CD8-positive, alpha-beta memory T cell (primary cell): ENCODE results near the gene MAPK13. TPM values are rescaled to one million over a fixed set of nuclear protein-coding genes. Genes with fewer than 3 reads are reported as not detected.
"Not testable (repeated sequence)": the region's sequence is repeated elsewhere in the genome, so short reads cannot be mapped to it uniquely, and the experiment has no call there.

Experiments used
- CTCF ChIA-PET: fragments of 350-600 bp; sonication (Branson Sonifier 250); formaldehyde crosslinking; loops from one replicate; lab custom pipeline; 2021; ENCODE audit warnings: antibody characterized with exemption; lab: Charles Lee
- POLR2A ChIA-PET: fragments of 350-600 bp; sonication (Branson Sonifier 250); formaldehyde crosslinking; loops from one replicate; lab custom pipeline; 2021; ENCODE audit warnings: antibody characterized with exemption; lab: Charles Lee
- DNase-seq, 5 donors: peaks; one replicate each; pipeline versions ENCODE4 v3.0.0 to v3.0.0-alpha.2; 2020 to 2022; ENCODE audit warnings: mixed read lengths in 1 of 5
- H3K27ac ChIP-seq: one replicate; pipeline ENCODE4 v1.7.0; 2013; ENCODE audit warnings: low read depth, mild to moderate bottlenecking, low read length, moderate library complexity
- H3K27me3 ChIP-seq: 2 replicates; pipeline ENCODE4 v1.7.0; 2013; ENCODE audit warnings: low read length, mild to moderate bottlenecking; ENCODE audit not compliant: insufficient read depth, poor library complexity, severe bottlenecking
- H3K36me3 ChIP-seq: 2 replicates; pipeline ENCODE4 v1.7.0; 2013; ENCODE audit warnings: mild to moderate bottlenecking, low read length, moderate library complexity; ENCODE audit not compliant: insufficient read depth
- H3K4me1 ChIP-seq: 2 replicates; pipeline ENCODE4 v1.7.0; 2013; ENCODE audit warnings: mild to moderate bottlenecking, low read length, moderate library complexity; ENCODE audit not compliant: insufficient read depth
- H3K4me3 ChIP-seq: 2 replicates; pipeline ENCODE4 v1.7.0; 2013; ENCODE audit warnings: mild to moderate bottlenecking, low read length
- H3K9me3 ChIP-seq: 2 replicates; pipeline ENCODE4 v1.7.0; 2013; ENCODE audit warnings: mild to moderate bottlenecking, low read length
- H3K27ac Mint-ChIP-seq, 8 donors: one replicate each; pipeline ENCODE4 v1.8.0; 2020 to 2021; ENCODE audit warnings: mixed read lengths in 8 of 8, mild to moderate bottlenecking in 6 of 8, inconsistent platforms in 3 of 8, moderate library complexity in 3 of 8
- H3K27me3 Mint-ChIP-seq, 2 donors: one replicate each; pipeline ENCODE4 v1.8.0; 2020 to 2021; ENCODE audit warnings: mixed read lengths in 2 of 2, mild to moderate bottlenecking in 1 of 2, moderate library complexity in 1 of 2
- H3K36me3 Mint-ChIP-seq, 3 donors: one replicate each; pipeline ENCODE4 v1.8.0; 2020 to 2021; ENCODE audit warnings: mixed read lengths in 3 of 3, inconsistent platforms in 1 of 3, mild to moderate bottlenecking in 1 of 3
- H3K4me1 Mint-ChIP-seq, 3 donors: one replicate each; pipeline ENCODE4 v1.8.0; 2020 to 2021; ENCODE audit warnings: mixed read lengths in 3 of 3, inconsistent platforms in 1 of 3, mild to moderate bottlenecking in 1 of 3
- H3K4me3 Mint-ChIP-seq, 7 donors: one replicate each; pipeline ENCODE4 v1.8.0; 2020 to 2021; ENCODE audit warnings: mixed read lengths in 7 of 7, mild to moderate bottlenecking in 6 of 7, moderate library complexity in 4 of 7, inconsistent platforms in 2 of 7
- H3K9me3 Mint-ChIP-seq, 5 donors: one replicate each; pipeline ENCODE4 v1.8.0; 2020 to 2022; ENCODE audit warnings: mixed read lengths in 5 of 5, mild to moderate bottlenecking in 3 of 5, moderate library complexity in 2 of 5, inconsistent platforms in 1 of 5
- polyA plus RNA-seq: library from polyadenylated mRNA; unstranded; fragments of 300-500 nt; fragmentation: Illumina TruSeq; gene quantifications from one replicate; pipeline ENCODE4 v1.2.3, GENCODE V29; 2021
- total RNA-seq, 2 experiments: library from RNA; stranded (reverse); gene quantifications; one replicate each; pipeline ENCODE4 v1.2.3, GENCODE V29; 2021

Gene MAPK13
- total and polyA plus RNA-seq, 3 experiments from 2014 or later, result 46.4 to 77.3 (median 75.7) TPM

DNA sequence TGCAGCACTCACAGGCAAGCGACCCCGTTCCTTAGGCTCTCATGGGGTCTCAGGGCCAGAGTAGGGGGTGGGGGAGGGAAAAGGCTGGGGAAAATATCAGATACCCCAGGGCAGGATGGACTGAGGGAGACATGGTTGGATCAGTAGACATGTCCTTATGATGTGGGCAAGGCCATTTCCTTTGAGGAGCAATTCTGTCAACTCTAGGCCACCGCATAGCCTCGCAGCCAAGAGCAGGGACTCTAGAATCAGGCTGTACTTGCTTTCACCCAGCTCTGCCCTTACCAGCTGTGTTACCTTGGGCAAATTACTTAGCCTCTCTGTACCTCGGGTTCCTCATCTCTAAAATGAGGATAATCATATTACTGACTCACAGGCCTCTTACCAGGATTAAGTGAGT, 2.2 kb upstream of the MAPK13 start:
- H3K36me3 ChIP-seq, result peaks cover 3% of the 10 kb centered on the region
- Mint-ChIP-seq H3K36me3 (peaks cover 0 to 10% (median 3%) of the 10 kb centered on the region in 3 donors), H3K4me1 (peaks cover 63 to 83% (median 71%) of the 10 kb centered on the region in 3 donors), H3K27me3 (no peaks in the 10 kb centered on the region), H3K9me3 (no peaks in the 10 kb centered on the region), H3K27ac (peak overlapping the region in 2 of 8 donors; percentile 51 to 84), H3K4me3 (peak overlapping the region in 2 of 7 donors; percentile 50 to 76)
- H3K4me1 ChIP-seq, result peaks cover 59% of the 10 kb centered on the region
- DNase-seq, result no peak
- H3K9me3 ChIP-seq, result no peaks in the 10 kb centered on the region
- no peak overlapping the region for H3K27ac ChIP-seq
- ChIA-PET POLR2A (no interaction called here), CTCF (no interaction called here)
- H3K4me3 ChIP-seq, result no peak overlapping the region
- no peaks in the 10 kb centered on the region for H3K27me3 ChIP-seq

DNA sequence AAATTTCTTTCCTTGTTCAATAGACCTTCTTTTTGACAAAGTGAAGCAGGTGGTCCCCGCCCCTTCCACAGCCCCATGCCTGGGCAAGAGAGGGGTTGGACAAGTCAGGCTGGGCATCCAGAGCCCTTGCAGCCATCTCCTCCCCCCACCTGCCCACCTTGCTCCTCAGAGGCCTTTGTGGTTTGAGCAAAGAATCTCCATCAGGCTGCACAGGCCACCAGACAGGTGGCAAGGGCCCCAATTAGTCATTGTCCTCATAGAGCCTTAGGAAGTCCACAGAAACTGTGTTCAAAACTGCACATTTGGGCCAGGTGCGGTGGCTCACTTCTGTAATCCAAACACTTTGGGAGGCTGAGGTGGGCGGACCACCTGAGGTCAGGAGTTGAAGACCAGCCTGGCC, 1.5 kb upstream of the MAPK13 start:
- H3K4me1 ChIP-seq, result peaks cover 56% of the 10 kb centered on the region
- peak overlapping the region in 5 of 8 donors; percentile 17 to 84 (median 74) for H3K27ac Mint-ChIP-seq

DNA sequence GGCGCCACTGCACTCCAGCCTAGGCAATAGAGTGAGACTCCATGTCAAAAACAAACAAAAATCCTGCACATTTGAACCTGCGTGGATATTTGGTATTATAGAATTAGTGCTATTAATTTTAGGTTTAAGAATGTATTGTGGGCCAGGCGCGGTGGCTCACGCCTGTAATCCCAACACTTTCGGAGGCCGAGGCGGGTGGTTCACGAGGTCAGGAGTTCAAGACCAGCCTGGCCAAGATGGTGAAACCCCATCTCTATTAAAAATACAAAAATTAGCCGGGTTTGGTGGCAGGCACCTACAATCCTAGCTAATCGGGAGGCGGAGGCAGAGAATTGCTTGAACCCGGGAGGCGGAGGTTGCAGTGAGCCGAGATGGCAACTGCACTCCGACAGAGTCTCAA, 979 bp upstream of the MAPK13 start:
- peaks cover 59 to 80% (median 72%) of the 10 kb centered on the region in 3 donors for H3K4me1 Mint-ChIP-seq
- H3K27me3 Mint-ChIP-seq, H3K9me3 Mint-ChIP-seq, H3K27ac ChIP-seq, H3K9me3 ChIP-seq, DNase-seq, H3K27me3 ChIP-seq, H3K4me3 ChIP-seq, H3K36me3 ChIP-seq: not testable (repeated sequence)
- peak overlapping the region; percentile 37 to 88 (median 85) for H3K4me3 Mint-ChIP-seq
- peaks cover 53% of the 10 kb centered on the region for H3K4me1 ChIP-seq
- ChIA-PET CTCF (interaction anchor here (1.7 to 2.7 kb wide), 2 partner anchors 101 to 173 kb away, joined by 5 to 18 read pairs; partner anchors contain the start of gene MAPK14), POLR2A (interaction anchor here (2.3 to 2.6 kb wide), 2 partner anchors 68 to 101 kb away, joined by 11 to 14 read pairs; partner anchors contain the start of genes BRPF3 and MAPK14)
- H3K36me3 Mint-ChIP-seq, result peaks cover 0 to 20% (median 12%) of the 10 kb centered on the region in 3 donors
- peak overlapping the region in 4 of 8 donors; percentile 3 to 96 (median 71) for H3K27ac Mint-ChIP-seq

More for the DNA sequence above, 1.5 kb upstream of the MAPK13 start:
- Mint-ChIP-seq H3K27me3 (no peaks in the 10 kb centered on the region), H3K4me3 (peak overlapping the region in 6 of 7 donors; percentile 38 to 88 (median 84)), H3K4me1 (peaks cover 63 to 83% (median 71%) of the 10 kb centered on the region in 3 donors), H3K9me3 (no peaks in the 10 kb centered on the region), H3K36me3 (peaks cover 0 to 18% (median 10%) of the 10 kb centered on the region in 3 donors)
- DNase-seq, result no peak
- ChIA-PET CTCF (no interaction called here), POLR2A (no interaction called here)
- H3K27ac ChIP-seq, result no peak overlapping the region
- peaks cover 4% of the 10 kb centered on the region for H3K36me3 ChIP-seq
- no peaks in the 10 kb centered on the region for H3K9me3 ChIP-seq
- no peaks in the 10 kb centered on the region for H3K27me3 ChIP-seq
- no peak overlapping the region for H3K4me3 ChIP-seq

DNA sequence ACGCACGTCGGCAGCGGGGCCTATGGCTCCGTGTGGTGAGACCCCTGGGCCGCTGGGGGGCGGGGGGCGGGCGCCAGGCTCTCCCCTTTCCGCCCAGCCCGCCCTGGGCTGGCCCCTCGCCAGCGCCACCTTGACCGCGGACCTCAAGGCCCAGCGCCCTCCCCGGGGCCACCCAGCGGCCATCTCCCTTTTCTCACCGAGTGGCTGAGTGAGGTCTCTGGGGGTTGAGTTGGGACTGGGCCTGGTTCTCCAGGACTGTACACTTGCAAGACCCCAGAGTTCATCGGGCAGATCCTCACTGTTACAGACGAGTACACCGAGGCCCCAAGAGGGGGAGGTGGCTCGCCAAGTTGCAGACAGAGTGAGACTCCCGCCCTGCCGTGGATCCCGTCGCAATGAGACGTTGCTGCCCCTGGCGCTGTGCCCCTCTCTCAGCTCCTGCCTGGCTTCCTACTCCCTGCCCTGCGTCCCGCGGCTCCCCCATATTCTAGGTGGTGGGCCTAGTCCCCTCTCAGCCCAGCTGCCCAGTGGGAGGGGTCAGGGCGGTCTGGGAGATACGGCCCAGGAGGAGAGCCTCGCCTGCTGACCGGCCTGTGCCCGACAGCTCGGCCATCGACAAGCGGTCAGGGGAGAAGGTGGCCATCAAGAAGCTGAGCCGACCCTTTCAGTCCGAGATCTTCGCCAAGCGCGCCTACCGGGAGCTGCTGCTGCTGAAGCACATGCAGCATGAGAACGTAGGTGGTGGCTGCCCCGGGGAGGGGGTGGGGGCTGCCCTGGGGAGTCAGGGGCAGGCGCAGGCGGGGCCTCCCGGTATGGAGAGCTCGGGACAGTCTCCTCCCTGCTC, 576 bp downstream of the MAPK13 start:
- Mint-ChIP-seq H3K4me1 (peaks cover 52 to 67% (median 65%) of the 10 kb centered on the region in 3 donors), H3K36me3 (peaks cover 0 to 32% (median 14%) of the 10 kb centered on the region in 3 donors), H3K27ac (peak overlapping the region; percentile 90 to 96 (median 93)), H3K27me3 (no peaks in the 10 kb centered on the region), H3K9me3 (no peaks in the 10 kb centered on the region), H3K4me3 (peak overlapping the region; percentile 88 to 96 (median 89))
- H3K36me3 ChIP-seq, result peaks cover 9% of the 10 kb centered on the region
- DNase-seq, result peak; percentile 44 to 79 (median 58)
- no peaks in the 10 kb centered on the region for H3K9me3 ChIP-seq
- H3K4me3 ChIP-seq, result peak overlapping the region; percentile 86
- peak overlapping the region; percentile 49 for H3K27ac ChIP-seq
- H3K27me3 ChIP-seq, result no peaks in the 10 kb centered on the region
- H3K4me1 ChIP-seq, result peaks cover 48% of the 10 kb centered on the region
- ChIA-PET CTCF (interaction anchor here (0.8 to 2.7 kb wide), 15 partner anchors 9 to 227 kb away, joined by 3 to 18 read pairs (median 4); partner anchors contain the start of gene MAPK14), POLR2A (interaction anchor here (0.8 to 2.6 kb wide), 10 partner anchors 10 to 238 kb away, joined by 3 to 16 read pairs (median 4); partner anchors contain the start of genes BRPF3 and MAPK14)

DNA sequence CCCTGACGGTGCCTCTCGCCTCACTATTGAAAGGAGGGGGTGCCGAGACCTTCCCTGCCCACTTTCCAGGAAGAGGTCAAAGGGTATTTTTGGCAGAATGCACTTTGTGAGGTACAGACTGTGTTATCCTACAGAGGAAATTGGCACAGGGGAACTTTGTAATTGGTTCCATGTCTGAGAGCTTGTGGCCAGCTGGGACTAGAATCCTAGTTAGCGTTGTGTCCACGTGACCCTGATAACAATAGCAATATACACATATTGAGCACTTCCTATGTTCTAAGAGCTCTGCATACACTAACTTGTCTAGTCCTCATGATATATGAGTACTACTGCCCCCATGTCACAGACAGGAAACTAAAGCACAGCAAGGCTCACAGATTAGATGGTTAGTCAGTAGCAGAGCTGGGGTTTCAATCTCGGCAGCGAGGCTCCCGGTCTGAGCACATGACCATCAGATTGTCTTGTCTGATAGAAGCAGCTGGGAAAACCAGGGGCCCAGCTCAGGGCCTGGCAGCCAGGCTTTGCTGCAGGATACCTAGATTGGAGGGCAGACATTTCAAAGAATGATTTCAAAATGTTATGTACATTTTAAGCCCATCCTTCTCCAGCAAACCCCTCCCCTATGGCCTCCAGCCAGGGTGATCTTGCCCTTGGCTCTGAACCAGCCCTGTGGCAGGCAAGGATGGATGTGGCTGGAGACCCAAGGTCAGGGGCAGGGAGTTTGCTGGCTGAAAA, 1.4 kb downstream of the MAPK13 start:
- peaks cover 16% of the 10 kb centered on the region for H3K36me3 ChIP-seq
- Mint-ChIP-seq H3K4me1 (peaks cover 44 to 59% (median 57%) of the 10 kb centered on the region in 3 donors), H3K27ac (peak overlapping the region; percentile 90 to 96 (median 93)), H3K36me3 (peaks cover 0 to 39% (median 15%) of the 10 kb centered on the region in 3 donors), H3K4me3 (peak overlapping the region; percentile 88 to 96 (median 89)), H3K27me3 (no peaks in the 10 kb centered on the region), H3K9me3 (no peaks in the 10 kb centered on the region)
- H3K27ac ChIP-seq, result peak overlapping the region; percentile 49
- POLR2A ChIA-PET, result interaction anchor here (0.8 to 2.6 kb wide), 10 partner anchors 10 to 237 kb away, joined by 3 to 16 read pairs (median 4); partner anchors contain the start of genes BRPF3 and MAPK14
- peak overlapping the region; percentile 86 for H3K4me3 ChIP-seq
- H3K9me3 ChIP-seq, result no peaks in the 10 kb centered on the region
- DNase-seq, result peak; percentile 34 to 63 (median 43)
- H3K4me1 ChIP-seq, result peaks cover 40% of the 10 kb centered on the region
- H3K27me3 ChIP-seq, result no peaks in the 10 kb centered on the region
- CTCF ChIA-PET, result interaction anchor here (0.7 to 2.7 kb wide), 18 partner anchors 8 to 228 kb away, joined by 3 to 18 read pairs (median 4); partner anchors contain the start of gene MAPK14

DNA sequence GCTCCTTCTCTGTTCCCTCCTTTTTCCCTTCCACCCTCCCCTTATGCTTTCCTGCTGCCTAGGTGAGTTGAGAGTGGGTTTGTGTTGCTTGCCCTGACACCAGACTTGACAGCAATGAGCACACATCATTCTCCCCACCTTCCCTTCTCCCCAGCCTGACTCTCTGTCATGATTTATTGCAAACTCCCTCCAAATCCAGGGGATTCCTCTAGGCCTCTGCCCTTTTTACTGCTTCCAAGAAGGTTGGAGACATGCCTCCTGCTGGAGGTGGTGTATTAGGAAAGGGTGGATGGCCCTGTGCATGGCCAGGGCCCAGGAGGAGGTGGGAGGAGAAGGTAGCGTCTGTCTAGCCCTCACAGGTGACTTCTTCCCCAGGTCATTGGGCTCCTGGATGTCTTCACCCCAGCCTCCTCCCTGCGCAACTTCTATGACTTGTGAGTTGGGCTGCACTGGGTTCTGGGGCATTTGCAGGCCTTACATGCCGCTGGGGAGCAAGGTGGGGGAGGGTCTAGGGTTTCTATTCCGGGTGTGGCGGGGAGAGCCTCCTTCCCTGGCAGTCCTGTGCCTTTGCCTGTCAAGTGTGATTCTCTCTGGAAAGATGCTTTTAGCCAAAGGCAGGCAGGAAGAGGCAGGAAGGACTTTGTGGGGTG, 2.1 kb downstream of the MAPK13 start:
- Histone ChIP-seq H3K4me3 (peak overlapping the region; percentile 86), H3K9me3 (no peaks in the 10 kb centered on the region), H3K36me3 (peaks cover 19% of the 10 kb centered on the region), H3K4me1 (peaks cover 33% of the 10 kb centered on the region), H3K27ac (no peak overlapping the region), H3K27me3 (no peaks in the 10 kb centered on the region)
- peaks cover 0 to 44% (median 16%) of the 10 kb centered on the region in 3 donors for H3K36me3 Mint-ChIP-seq
- H3K4me1 Mint-ChIP-seq, result peaks cover 38 to 53% (median 51%) of the 10 kb centered on the region in 3 donors
- ChIA-PET POLR2A (interaction anchor here (0.9 to 2.6 kb wide), 6 partner anchors 11 to 237 kb away, joined by 3 to 16 read pairs (median 4); partner anchors contain the start of gene MAPK14), CTCF (interaction anchor here (0.7 to 4.1 kb wide), 15 partner anchors 8 to 227 kb away, joined by 3 to 18 read pairs (median 4); partner anchors contain the start of gene MAPK14)
- peak overlapping the region; percentile 88 to 96 (median 89) for H3K4me3 Mint-ChIP-seq
- H3K27me3 Mint-ChIP-seq, result no peaks in the 10 kb centered on the region
- peak overlapping the region; percentile 90 to 96 (median 93) for H3K27ac Mint-ChIP-seq
- no peak for DNase-seq
- H3K9me3 Mint-ChIP-seq, result no peaks in the 10 kb centered on the region

DNA sequence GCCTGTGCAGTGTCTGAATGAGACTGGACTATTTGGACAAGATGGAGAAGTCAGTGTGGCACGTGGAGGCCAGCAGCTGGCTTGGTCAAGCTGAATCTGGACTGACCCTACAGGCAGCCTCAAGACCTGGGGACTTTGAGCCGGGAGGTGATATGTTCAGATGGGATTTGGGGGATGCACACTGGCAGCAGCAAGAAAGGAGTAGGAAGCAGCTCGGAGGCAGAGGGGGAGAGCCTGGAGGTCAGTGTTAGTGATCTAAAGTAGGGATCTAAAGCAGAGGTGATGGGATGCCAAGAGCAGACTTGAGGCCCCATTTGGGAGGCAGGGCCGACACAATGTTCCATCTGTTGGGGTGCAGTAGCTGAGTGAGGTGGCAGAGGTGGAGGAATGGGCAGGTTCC, 2.8 kb downstream of the MAPK13 start:
- Mint-ChIP-seq H3K27me3 (no peaks in the 10 kb centered on the region), H3K27ac (peak overlapping the region; percentile 2 to 95 (median 93)), H3K9me3 (no peaks in the 10 kb centered on the region), H3K4me1 (peaks cover 38 to 47% (median 46%) of the 10 kb centered on the region in 3 donors), H3K36me3 (peaks cover 0 to 51% (median 16%) of the 10 kb centered on the region in 3 donors), H3K4me3 (peak overlapping the region in 3 of 7 donors; percentile 11 to 89 (median 37))
- Histone ChIP-seq H3K27me3 (no peaks in the 10 kb centered on the region), H3K27ac (no peak overlapping the region), H3K4me3 (no peak overlapping the region), H3K36me3 (peaks cover 19% of the 10 kb centered on the region), H3K4me1 (peaks cover 31% of the 10 kb centered on the region), H3K9me3 (no peaks in the 10 kb centered on the region)
- no peak for DNase-seq
- POLR2A ChIA-PET, result interaction anchor here (0.6 to 1.8 kb wide), 2 partner anchors 62 to 391 kb away, joined by 3 to 4 read pairs; no protein-coding TSS in a partner anchor
- CTCF ChIA-PET, result interaction anchor here (1.0 to 4.1 kb wide), 3 partner anchors 9 to 169 kb away, joined by 3 to 12 read pairs (median 3); partner anchors contain the start of gene MAPK14
